ENCODE results near the gene PMF1.
A peak's percentile ranks its signal among the peaks of the same experiment; 100 is the strongest.

PMF1 gene

DNA sequence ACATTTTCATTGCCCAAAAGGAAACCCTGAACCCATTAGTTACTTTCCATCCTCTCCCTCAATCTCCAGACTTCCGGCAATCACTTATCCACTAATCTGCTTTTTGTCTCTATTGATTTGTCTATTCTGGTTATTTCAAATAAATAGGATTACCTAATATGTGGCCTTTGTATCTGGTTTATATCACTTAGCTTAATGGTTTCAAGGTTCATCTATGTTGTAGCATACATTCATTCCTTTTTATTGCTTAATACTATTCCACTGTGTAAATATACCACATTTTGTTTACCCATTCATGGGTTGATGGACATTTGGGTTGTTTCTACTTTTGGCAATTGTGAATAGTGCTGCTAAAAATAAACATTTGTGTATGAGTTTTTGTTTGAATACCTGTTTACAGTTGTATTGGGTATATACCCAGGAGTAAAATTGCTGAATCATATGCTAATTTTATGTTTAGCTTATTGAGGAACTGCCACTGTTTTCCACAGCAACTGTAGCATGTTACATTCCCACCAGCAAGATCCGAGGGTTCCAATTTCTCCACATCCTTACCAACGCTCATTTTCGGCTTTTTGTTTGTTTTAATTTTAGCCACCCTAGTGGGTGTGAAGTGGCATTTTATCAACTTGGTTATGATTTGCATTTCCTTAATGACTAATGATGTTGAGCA lies 21.4 kb upstream of the PMF1 start:
- DNase-seq (ENCODE audit: insufficient read length) (no peak), FAIRE-seq (no peak)
- TF ChIP-seq TAF1 (IDR thresholded peaks at IDR 0.05; ENCODE audit: borderline replicate concordance, low read depth, low read length) (no peak), POLR2A (IDR thresholded peaks at IDR 0.05; ENCODE audit: low read depth, low read length) (no peak), POLR2AphosphoS5 (IDR thresholded peaks at IDR 0.05; ENCODE audit: low read depth, low read length) (no peak)

DNA sequence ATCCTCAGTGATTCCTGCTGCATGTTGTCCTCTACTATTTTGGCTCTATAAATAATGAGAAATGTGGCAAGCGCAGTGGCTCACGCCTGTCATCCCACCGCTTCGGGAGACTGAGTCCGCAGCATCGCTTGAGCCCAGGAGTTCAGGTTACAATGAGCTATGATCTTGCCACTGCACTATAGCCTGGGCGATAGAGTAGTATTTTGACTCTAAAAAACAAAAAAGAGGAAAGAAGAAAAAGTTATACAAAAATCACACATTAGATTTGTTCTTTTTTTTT lies 19.7 kb upstream of the PMF1 start:
- no peak for FAIRE-seq

DNA sequence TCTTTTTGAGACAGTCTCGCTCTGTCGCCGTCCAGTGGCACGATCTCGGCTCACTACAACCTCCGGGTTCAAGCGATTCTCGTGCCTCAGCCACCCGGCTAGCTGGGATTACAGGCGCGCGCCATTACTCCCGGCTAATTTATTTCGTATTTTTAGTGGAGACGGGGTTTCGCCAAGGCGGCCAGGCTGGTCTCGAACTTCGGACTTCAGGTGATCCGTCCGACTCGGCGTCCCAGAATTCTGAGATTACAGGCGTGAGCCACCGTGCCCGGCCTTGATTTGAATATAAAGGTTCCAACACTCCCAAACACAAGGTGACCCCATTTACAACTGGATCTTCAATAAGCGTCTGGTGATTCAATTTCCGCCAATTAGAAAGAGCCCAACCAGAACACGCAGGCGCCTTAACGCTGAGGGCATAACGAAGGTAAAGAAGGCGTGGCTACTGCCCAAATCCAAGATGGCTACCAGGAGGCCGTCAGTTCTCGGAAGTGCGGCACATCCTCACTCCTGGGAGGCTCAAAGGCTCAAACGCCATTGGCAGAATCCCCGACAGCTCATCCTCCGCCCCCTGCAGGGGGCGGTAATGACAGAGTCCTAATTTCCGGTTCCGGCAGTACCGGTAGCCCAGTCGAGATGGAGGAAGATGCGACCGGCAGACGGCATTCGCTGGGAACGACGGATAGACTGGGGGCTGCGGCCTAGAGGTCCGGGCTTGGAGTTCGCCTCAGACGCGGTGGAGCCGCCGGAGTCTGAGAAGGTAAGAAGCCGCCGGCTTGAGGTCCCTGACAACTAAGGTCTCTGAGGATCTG lies 19.1 kb upstream of the PMF1 start, which contains the start of gene SLC25A44:
TSS of gene SLC25A44 (plus strand) at position 617 of the 812 bp plus-strand sequence. CDS start 5,744 bp downstream, outside the sequence.
- FAIRE-seq = peak; percentile 84
- TF ChIP-seq POLR2AphosphoS5 (IDR thresholded peaks at IDR 0.05; ENCODE audit: low read depth, low read length) (peak; percentile 85), TAF1 (IDR thresholded peaks at IDR 0.05; ENCODE audit: borderline replicate concordance, low read depth, low read length) (peak; percentile 60; the same call in 1 of the 2 replicates), POLR2A (IDR thresholded peaks at IDR 0.05; ENCODE audit: low read depth, low read length) (peak; percentile 84)
- DNase-seq (ENCODE audit: insufficient read length) = peak; percentile 92

More for the DNA sequence above, 19.7 kb upstream of the PMF1 start:
- DNase-seq (ENCODE audit: insufficient read length) = no peak
- no peak for TF ChIP-seq POLR2AphosphoS5 (IDR thresholded peaks at IDR 0.05; ENCODE audit: low read depth, low read length)
- no peak for TF ChIP-seq POLR2A (IDR thresholded peaks at IDR 0.05; ENCODE audit: low read depth, low read length)
- no peak for TF ChIP-seq TAF1 (IDR thresholded peaks at IDR 0.05; ENCODE audit: borderline replicate concordance, low read depth, low read length)

DNA sequence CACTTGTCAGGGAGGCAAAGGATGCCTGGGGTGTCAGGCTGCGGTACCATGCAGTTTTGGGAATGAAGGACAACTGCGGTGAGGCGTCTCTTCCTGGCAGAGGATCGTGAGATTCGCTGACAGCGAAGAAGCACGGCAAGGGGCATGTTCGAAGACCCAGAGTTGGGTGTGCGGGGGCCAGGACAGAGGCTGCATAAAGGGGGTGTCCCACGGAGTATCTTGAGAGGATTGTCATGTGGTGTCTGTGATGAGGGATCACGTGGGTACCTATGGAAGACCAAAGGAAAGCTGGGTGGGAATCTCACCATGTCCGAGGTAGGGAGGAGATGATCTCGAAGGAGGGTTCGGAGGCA lies 18.5 kb upstream of the PMF1 start:
- DNase-seq (ENCODE audit: insufficient read length) = no peak
- TF ChIP-seq POLR2A (IDR thresholded peaks at IDR 0.05; ENCODE audit: low read depth, low read length) (no peak), TAF1 (IDR thresholded peaks at IDR 0.05; ENCODE audit: borderline replicate concordance, low read depth, low read length) (no peak), POLR2AphosphoS5 (IDR thresholded peaks at IDR 0.05; ENCODE audit: low read depth, low read length) (no peak)
- no peak for FAIRE-seq

DNA sequence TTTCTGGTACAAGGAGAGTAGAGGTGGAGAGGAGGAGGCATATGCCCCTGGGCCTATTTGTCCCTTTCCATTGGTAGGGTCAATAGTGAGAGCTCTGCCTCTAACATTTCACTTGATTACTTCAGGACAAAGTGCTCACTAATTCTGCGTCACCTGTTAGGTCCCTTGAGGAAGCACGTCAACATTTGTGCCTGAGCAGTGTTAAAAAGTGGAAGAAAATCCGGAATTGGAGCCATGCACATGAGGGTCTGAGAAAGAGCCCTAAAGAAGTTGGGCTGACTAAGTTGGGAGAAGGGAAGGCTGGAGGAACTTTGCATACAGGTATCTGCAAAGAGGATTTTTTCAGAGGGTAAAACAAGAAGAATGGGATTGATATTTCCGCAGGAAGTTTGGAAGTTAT lies 17.0 kb upstream of the PMF1 start:
- TF ChIP-seq POLR2AphosphoS5 (IDR thresholded peaks at IDR 0.05; ENCODE audit: low read depth, low read length) = no peak
- no peak for TF ChIP-seq TAF1 (IDR thresholded peaks at IDR 0.05; ENCODE audit: borderline replicate concordance, low read depth, low read length)
- TF ChIP-seq POLR2A (IDR thresholded peaks at IDR 0.05; ENCODE audit: low read depth, low read length) = no peak
- FAIRE-seq = no peak
- no peak for DNase-seq (ENCODE audit: insufficient read length)

DNA sequence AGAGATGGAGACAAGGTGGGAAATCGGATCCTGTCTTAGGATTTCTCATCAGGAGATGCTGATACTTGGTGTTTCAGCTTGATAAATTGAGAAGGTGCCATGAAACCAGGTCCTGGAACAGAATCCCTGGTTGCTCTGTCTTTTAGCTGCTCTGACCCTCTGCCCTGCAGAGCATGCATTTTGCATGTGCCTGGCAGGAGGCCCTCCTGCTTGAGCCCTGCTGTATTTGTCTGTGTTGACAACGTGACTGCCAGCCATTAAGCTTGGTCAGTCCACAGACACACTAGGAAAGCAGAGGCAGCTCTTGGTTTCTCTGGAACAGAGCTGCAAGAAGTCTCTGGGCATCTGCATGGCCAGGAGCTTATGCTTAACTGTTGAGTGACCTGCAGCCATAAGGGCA lies 16.4 kb upstream of the PMF1 start:
- TF ChIP-seq TAF1 (IDR thresholded peaks at IDR 0.05; ENCODE audit: borderline replicate concordance, low read depth, low read length) = no peak
- TF ChIP-seq POLR2A (IDR thresholded peaks at IDR 0.05; ENCODE audit: low read depth, low read length) = no peak
- TF ChIP-seq POLR2AphosphoS5 (IDR thresholded peaks at IDR 0.05; ENCODE audit: low read depth, low read length) = no peak
- no peak for FAIRE-seq
- no peak for DNase-seq (ENCODE audit: insufficient read length)

DNA sequence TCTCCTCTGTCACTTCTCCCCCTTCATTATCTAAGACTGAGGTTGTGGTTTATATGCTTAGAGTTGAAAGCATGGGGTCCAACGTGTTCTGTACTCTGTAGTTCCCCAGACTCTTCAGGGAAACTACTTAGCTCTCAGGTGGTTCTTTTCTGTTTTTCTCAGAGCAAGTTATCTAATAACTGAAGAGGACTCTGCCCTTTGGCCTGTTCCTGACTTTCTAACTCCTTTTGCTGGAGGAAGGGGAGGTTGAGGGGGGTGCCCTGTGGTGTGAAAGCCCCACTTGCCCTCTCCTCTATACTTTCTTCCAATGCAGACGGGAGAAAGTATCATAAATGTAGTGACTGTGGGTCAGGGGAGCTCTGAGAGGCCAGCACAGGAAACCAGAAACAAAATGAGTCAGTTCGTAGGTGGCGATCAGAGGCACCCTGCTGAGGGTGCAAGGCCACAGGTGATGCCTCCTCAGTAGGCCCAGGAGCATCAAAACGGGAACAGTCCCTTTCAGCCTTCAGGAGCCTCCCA lies 13.9 kb upstream of the PMF1 start:
- peak; percentile 96 for FAIRE-seq
- no peak for DNase-seq (ENCODE audit: insufficient read length)
- TF ChIP-seq TAF1 (IDR thresholded peaks at IDR 0.05; ENCODE audit: borderline replicate concordance, low read depth, low read length) (no peak), POLR2AphosphoS5 (IDR thresholded peaks at IDR 0.05; ENCODE audit: low read depth, low read length) (no peak), POLR2A (IDR thresholded peaks at IDR 0.05; ENCODE audit: low read depth, low read length) (no peak)

DNA sequence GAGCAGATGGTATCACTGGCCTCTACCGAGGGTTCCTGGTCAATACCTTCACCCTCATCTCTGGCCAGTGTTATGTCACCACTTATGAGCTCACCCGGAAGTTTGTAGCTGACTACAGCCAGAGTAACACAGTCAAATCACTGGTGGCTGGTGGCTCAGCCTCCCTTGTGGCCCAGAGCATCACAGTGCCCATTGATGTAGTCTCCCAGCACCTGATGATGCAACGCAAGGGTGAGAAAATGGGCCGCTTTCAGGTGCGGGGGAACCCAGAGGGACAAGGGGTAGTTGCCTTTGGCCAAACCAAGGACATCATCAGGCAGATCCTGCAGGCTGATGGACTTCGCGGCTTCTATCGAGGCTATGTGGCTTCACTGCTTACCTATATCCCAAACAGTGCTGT lies 12.8 kb upstream of the PMF1 start:
- DNase-seq (ENCODE audit: insufficient read length) (no peak), FAIRE-seq (peak; percentile 57)
- TF ChIP-seq POLR2AphosphoS5 (IDR thresholded peaks at IDR 0.05; ENCODE audit: low read depth, low read length) (no peak), POLR2A (IDR thresholded peaks at IDR 0.05; ENCODE audit: low read depth, low read length) (0 out of 2 replicates have a peak, but pooled peaks have one; percentile 17), TAF1 (IDR thresholded peaks at IDR 0.05; ENCODE audit: borderline replicate concordance, low read depth, low read length) (no peak)

DNA sequence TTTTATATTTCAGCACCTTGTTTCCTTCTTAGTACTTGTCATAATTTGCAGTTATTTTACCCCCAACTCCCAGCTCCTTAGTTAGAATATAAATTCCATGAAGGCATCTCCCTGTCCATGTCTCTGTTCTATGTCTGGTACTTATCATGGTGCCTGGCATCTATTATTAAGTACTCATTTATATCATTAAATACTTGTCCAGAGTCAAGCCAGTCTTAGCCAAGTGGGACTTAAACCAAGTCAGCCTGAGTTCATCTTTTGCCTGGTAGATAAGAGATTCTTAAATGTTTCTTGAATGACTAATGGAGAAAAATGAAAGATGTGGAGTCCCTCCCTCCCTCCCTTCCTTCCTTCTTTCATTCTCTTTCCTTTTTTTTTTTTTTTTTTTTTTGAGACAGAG lies 9.5 kb upstream of the PMF1 start:
- TF ChIP-seq POLR2A (IDR thresholded peaks at IDR 0.05; ENCODE audit: low read depth, low read length) (no peak), TAF1 (IDR thresholded peaks at IDR 0.05; ENCODE audit: borderline replicate concordance, low read depth, low read length) (no peak)
- DNase-seq (ENCODE audit: insufficient read length) (no peak), FAIRE-seq (no peak)

DNA sequence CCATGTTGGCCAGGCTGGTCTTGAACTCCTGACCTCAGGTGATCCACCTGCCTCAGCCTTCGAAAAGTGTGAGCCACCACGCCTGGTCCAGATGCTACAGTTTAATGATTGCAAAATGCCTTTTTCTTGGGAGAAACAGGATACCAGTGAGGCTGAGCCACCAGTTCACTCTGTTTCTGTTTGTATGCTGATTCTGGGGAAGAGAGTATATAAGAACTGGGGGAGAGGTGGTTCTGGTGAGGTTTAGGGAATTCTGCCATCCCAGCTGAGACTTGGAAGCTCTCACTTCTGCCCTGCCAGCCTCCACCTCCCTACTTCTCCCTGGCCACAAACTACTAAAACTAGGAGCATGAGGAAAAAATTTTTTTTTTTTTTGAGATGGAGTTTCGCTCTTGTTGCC lies 8.1 kb upstream of the PMF1 start:
- TF ChIP-seq POLR2A (IDR thresholded peaks at IDR 0.05; ENCODE audit: low read depth, low read length) (no peak), TAF1 (IDR thresholded peaks at IDR 0.05; ENCODE audit: borderline replicate concordance, low read depth, low read length) (no peak), POLR2AphosphoS5 (IDR thresholded peaks at IDR 0.05; ENCODE audit: low read depth, low read length) (no peak)
- DNase-seq (ENCODE audit: insufficient read length) = no peak
- FAIRE-seq = no peak

DNA sequence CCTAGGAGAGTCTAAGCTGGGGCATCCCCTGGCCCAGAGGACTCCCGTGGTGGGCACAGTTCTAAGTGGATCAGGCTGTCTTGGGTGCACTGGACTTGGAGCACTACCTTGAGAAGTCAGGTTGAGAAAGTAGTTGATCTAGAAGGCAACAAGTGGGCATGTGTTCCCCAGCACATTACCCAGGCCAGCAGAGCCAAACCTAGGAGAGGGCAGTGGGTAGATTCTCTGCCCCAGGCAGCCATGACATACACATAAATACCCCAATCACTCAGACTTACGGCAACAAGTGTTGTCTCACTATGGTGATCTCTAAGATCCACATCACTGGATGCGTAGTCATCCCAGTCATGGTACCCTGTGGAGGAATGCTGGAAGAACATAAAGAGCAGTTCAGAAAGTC lies 1.6 kb upstream of the PMF1 start:
- TF ChIP-seq POLR2AphosphoS5 (IDR thresholded peaks at IDR 0.05; ENCODE audit: low read depth, low read length) (no peak), POLR2A (IDR thresholded peaks at IDR 0.05; ENCODE audit: low read depth, low read length) (no peak; the same call in 1 of the 2 replicates), TAF1 (IDR thresholded peaks at IDR 0.05; ENCODE audit: borderline replicate concordance, low read depth, low read length) (no peak)
- no peak for FAIRE-seq
- no peak for DNase-seq (ENCODE audit: insufficient read length)

DNA sequence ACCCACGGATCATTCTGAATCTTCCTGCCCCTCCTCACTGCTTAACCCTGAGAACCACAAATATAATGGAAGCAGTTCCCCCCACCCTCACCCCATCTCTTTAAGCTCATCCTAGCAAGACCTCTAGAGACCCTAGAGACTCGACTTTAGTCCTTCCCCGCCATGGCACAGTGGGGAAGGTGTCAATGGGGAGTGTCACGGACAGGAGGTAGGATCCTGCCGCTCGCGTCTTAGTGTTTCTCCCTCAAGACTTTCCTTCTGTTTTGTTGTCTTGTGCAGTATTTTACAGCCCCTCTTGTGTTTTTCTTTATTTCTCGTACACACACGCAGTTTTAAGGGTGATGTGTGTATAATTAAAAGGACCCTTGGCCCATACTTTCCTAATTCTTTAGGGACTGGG lies 677 bp upstream of the PMF1 start:
- DNase-seq (ENCODE audit: insufficient read length) (no peak), FAIRE-seq (no peak)
- TF ChIP-seq TAF1 (IDR thresholded peaks at IDR 0.05; ENCODE audit: borderline replicate concordance, low read depth, low read length) (no peak), POLR2AphosphoS5 (IDR thresholded peaks at IDR 0.05; ENCODE audit: low read depth, low read length) (no peak), POLR2A (IDR thresholded peaks at IDR 0.05; ENCODE audit: low read depth, low read length) (no peak)
